ENCODE data around the gene TRAPPC5. TPM values are rescaled to one million over a fixed set of nuclear protein-coding genes. Genes with fewer than 3 reads are reported as not detected.

The TRAPPC5 gene
- total RNA-seq, 1 experiment from 2014 or later = 101 TPM

DNA sequence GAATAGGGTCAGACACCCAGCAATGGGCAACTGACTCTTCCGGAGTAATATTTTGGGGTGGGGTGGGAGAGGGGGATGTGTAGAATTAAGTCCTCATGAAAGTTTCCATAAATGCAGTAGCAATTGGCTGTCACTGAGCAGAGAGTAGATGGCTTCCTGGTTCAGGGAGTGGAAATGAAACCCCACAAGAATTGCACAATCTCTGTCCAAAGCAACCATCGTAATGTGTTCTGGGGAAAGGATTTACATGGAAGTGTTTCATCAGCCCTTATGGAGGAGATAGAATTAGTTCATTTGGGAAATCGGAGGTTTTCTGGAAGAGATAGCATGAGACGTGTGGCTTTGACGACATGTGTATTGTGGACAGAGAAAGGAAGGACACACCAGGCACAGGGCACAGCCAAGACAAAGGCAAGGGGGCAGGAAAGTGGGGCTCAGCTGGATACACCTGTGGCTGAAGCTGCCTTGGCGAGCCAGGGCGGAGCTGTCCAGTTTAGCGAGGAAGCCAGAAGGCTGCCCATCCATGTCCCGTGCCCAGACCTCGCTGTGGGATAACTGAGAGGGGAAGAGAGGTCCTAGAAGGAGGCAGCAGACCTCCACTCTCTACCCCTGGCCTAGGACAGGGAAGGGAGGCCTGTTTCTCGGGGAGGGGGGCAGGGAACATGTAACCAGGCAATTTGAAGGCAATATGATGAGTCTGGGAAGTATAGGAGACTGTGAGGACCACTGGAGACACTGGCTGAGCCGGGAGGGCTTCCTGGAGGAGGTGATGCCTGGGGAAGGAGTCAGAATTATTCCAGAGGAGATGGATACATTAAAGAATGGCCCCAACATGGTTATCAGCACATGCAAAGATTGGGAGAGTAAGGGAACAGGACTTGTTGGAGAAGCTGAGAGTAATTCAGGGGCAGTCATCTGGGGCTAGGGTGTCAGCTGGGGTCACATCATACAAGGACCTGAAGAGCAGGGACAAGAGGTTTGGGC is 53.9 kb downstream of the TRAPPC5 start:
- Histone ChIP-seq H3K4me1 (ENCODE audit: control insufficient read depth in 1 of 2, insufficient read depth in 2 of 2, low read length in 2 of 2) (no peaks in the 10 kb centered on the region), H3K79me2 (ENCODE audit: insufficient read depth, low read length) (no peaks in the 10 kb centered on the region), H2AFZ (ENCODE audit: low read depth, low read length, poor library complexity, severe bottlenecking) (no peak overlapping the region), H3K36me3 (ENCODE audit: control insufficient read depth in 1 of 2, insufficient read depth in 2 of 2, low read length in 2 of 2) (no peaks in the 10 kb centered on the region), H3K27me3 (ENCODE audit: insufficient read depth, low read length) (peaks cover 29% of the 10 kb centered on the region), H3K4me3 (replicated peaks in 1 of 2; ENCODE audit: low read depth in 1 of 2, low read length in 2 of 2) (no peak overlapping the region), H3K4me2 (ENCODE audit: low read length) (no peak overlapping the region), H3K9me3 (ENCODE audit: control insufficient read depth in 1 of 2, insufficient read depth in 1 of 2, low read depth in 1 of 2, low read length in 2 of 2) (no peaks in the 10 kb centered on the region), H3K9ac (ENCODE audit: low read length) (no peak overlapping the region), H3K27ac (ENCODE audit: low read depth, low read length) (no peak overlapping the region), H4K20me1 (ENCODE audit: insufficient read depth) (no peaks in the 10 kb centered on the region), H3K9me2 (ENCODE audit: insufficient read depth) (no peaks in the 10 kb centered on the region)
- POLR2A ChIA-PET = no interaction called here
- ATAC-seq (no peak), DNase-seq (ENCODE audit: low read depth, low spot score) (no peak)
- CTCF ChIA-PET = no interaction called here
- intact Hi-C loops (cut with micrococcal nuclease) = no loop called here
- no TSS peak for BruUV-seq (replicated peaks)
- TF ChIP-seq EGR1 (IDR thresholded peaks at IDR 0.05; ENCODE audit: low read depth) = no peak
- no peak for TF ChIP-seq TCF7L2 (IDR thresholded peaks at IDR 0.05; ENCODE audit: borderline replicate concordance, extremely low read depth, insufficient read depth, insufficient read length)
- RAD21 ChIA-PET (ENCODE audit: low non-redundant PET in 1 of 2, low total read pairs in 2 of 2, uncharacterized antibody in 2 of 2, unreplicated experiment in 2 of 2) = no interaction called here

GRCh38 chr19:7736148-7736547 is 55.5 kb downstream of the TRAPPC5 start:
- ATAC-seq (no peak), DNase-seq (ENCODE audit: low read depth, low spot score) (no peak)
- ChIA-PET POLR2A (no interaction called here), RAD21 (ENCODE audit: low non-redundant PET in 1 of 2, low total read pairs in 2 of 2, uncharacterized antibody in 2 of 2, unreplicated experiment in 2 of 2) (no interaction called here), CTCF (no interaction called here)
- intact Hi-C loops (cut with micrococcal nuclease) = no loop called here
- Histone ChIP-seq H3K9me2 (ENCODE audit: insufficient read depth) (no peaks in the 10 kb centered on the region), H3K36me3 (ENCODE audit: control insufficient read depth in 1 of 2, insufficient read depth in 2 of 2, low read length in 2 of 2) (no peaks in the 10 kb centered on the region), H3K9me3 (ENCODE audit: control insufficient read depth in 1 of 2, insufficient read depth in 1 of 2, low read depth in 1 of 2, low read length in 2 of 2) (no peaks in the 10 kb centered on the region), H3K27ac (ENCODE audit: low read depth, low read length) (no peak overlapping the region), H3K79me2 (ENCODE audit: insufficient read depth, low read length) (no peaks in the 10 kb centered on the region), H4K20me1 (ENCODE audit: insufficient read depth) (no peaks in the 10 kb centered on the region), H3K9ac (ENCODE audit: low read length) (no peak overlapping the region), H2AFZ (ENCODE audit: low read depth, low read length, poor library complexity, severe bottlenecking) (no peak overlapping the region), H3K4me2 (ENCODE audit: low read length) (no peak overlapping the region), H3K27me3 (ENCODE audit: insufficient read depth, low read length) (peaks cover 32% of the 10 kb centered on the region), H3K4me3 (replicated peaks in 1 of 2; ENCODE audit: low read depth in 1 of 2, low read length in 2 of 2) (no peak overlapping the region), H3K4me1 (ENCODE audit: control insufficient read depth in 1 of 2, insufficient read depth in 2 of 2, low read length in 2 of 2) (no peaks in the 10 kb centered on the region)
- no TSS peak for BruUV-seq (replicated peaks)
- no peak for TF ChIP-seq EZH2phosphoT487 (IDR thresholded peaks at IDR 0.05; ENCODE audit: borderline replicate concordance)
- TF ChIP-seq FOSL1 (IDR thresholded peaks at IDR 0.05; ENCODE audit: low read depth) = no peak
- TF ChIP-seq ELF1 (IDR thresholded peaks at IDR 0.05; ENCODE audit: borderline replicate concordance, low read depth) = no peak
- no peak for TF ChIP-seq JUND (IDR thresholded peaks at IDR 0.05)
- no peak for TF ChIP-seq SRF (IDR thresholded peaks at IDR 0.05; ENCODE audit: low read depth)
- TF ChIP-seq RAD21 (IDR thresholded peaks at IDR 0.05; ENCODE audit: low read depth) = no peak
- TF ChIP-seq EZH2 (IDR thresholded peaks at IDR 0.05) = no peak
- no peak for TF ChIP-seq SP1 (IDR thresholded peaks at IDR 0.05; ENCODE audit: low read depth)
- TF ChIP-seq POLR2AphosphoS5 (IDR thresholded peaks at IDR 0.05; ENCODE audit: low read depth, low read length) = no peak
- TF ChIP-seq POLR2A (IDR thresholded peaks at IDR 0.05; ENCODE audit: borderline replicate concordance, extremely low read depth, insufficient read depth, insufficient read length) = no peak
- no peak for TF ChIP-seq CEBPB (IDR thresholded peaks at IDR 0.05; ENCODE audit: low read depth)
- no peak for TF ChIP-seq SIN3A (IDR thresholded peaks at IDR 0.05; ENCODE audit: low read depth)
- no peak for TF ChIP-seq CBX3 (IDR thresholded peaks at IDR 0.05; ENCODE audit: low read depth)
- TF ChIP-seq TCF7L2 (IDR thresholded peaks at IDR 0.05; ENCODE audit: borderline replicate concordance, extremely low read depth, insufficient read depth, insufficient read length) = no peak
- TF ChIP-seq ZNF274 (IDR thresholded peaks at IDR 0.05; ENCODE audit: low read depth, low read length) = no peak
- TF ChIP-seq ZFX (IDR thresholded peaks at IDR 0.05) = no peak
- TF ChIP-seq, protein P1, sequence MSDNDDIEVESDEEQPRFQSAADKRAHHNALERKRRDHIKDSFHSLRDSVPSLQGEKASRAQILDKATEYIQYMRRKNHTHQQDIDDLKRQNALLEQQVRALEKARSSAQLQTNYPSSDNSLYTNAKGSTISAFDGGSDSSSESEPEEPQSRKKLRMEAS (IDR thresholded peaks at IDR 0.05) = no peak
